ENCODE results near the gene KRT20. TPM values are rescaled to one million over a fixed set of nuclear protein-coding genes. Genes with fewer than 3 reads are reported as not detected.
A peak's percentile ranks its signal among the peaks of the same experiment; 100 is the strongest.

Gene KRT20
- total RNA-seq (100 to 1,000 TPM in 2 of 5 donors, 10 to 100 TPM in 1, not detected in 2; 72.0 to 121 (median 101) TPM), polyA plus RNA-seq (100 to 1,000 TPM in 1 of 3 donors, 1 to 10 TPM in 2; 3.9 to 370 (median 4.4) TPM)
- long read RNA-seq, donor 1, transcript KRT20-201 (8 exons, 1,737 nt) = major isoform, 19 of 19 reads
- long read RNA-seq, donor 1, partial matches to known transcripts = 0 of 19 reads
- long read RNA-seq, donor 1, other reads (novel, unspliced or antisense) = 0 of 19 reads
- long read RNA-seq, donor 2, transcript KRT20-201 (8 exons, 1,737 nt) = major isoform, 9 of 10 reads
- long read RNA-seq, donor 2, partial matches to known transcripts = 0 of 10 reads
- long read RNA-seq, donor 2, other reads (novel, unspliced or antisense) = 0 of 10 reads
- long read RNA-seq, donor 3 = 0 reads
- long read RNA-seq, donor 4, partial matches to known transcripts = 0 of 4 reads
- long read RNA-seq, donor 4, other reads (novel, unspliced or antisense) = 0 of 4 reads
- long read RNA-seq, donor 5 = 0 reads
- long read RNA-seq, donor 6, transcript KRT20-201 (8 exons, 1,737 nt) = major isoform, 8 of 9 reads
- long read RNA-seq, donor 6, partial matches to known transcripts = 0 of 9 reads
- long read RNA-seq, donor 6, other reads (novel, unspliced or antisense) = 0 of 9 reads
- long read RNA-seq, donor 7, transcript KRT20-201 (8 exons, 1,737 nt) = major isoform, 35 of 36 reads
- long read RNA-seq, donor 7, partial matches to known transcripts = 0 of 36 reads
- long read RNA-seq, donor 7, other reads (novel, unspliced or antisense) = 0 of 36 reads
- long read RNA-seq, donor 8 = 0 reads
- long read RNA-seq, donor 9 = 0 reads
- long read RNA-seq, donor 10, transcript KRT20-201 (8 exons, 1,737 nt) = major isoform, 17 of 18 reads
- long read RNA-seq, donor 10, partial matches to known transcripts = 0 of 18 reads
- long read RNA-seq, donor 10, other reads (novel, unspliced or antisense) = 0 of 18 reads

GRCh38 chr17:40884708-40885512, at the start of gene KRT20:
TSS of gene KRT20 (minus strand) at chr17:40885242. CDS start at chr17:40885185, 57 bp downstream.
- Histone ChIP-seq H3K36me3 (no peaks in the 10 kb centered on the region), H3K27ac (no peak within 1 kb of the TSS), H3K9me3 (no peaks in the 10 kb centered on the region), H3K4me3 (peak within 1 kb of the TSS in 1 of 4 donors; percentile 3), H3K27me3 (peaks cover 0 to 29% (median 0%) of the 10 kb centered on the region in 3 donors), H3K4me1 (no peaks in the 10 kb centered on the region)
- intact Hi-C loops (cut with DNase I; ENCODE audit: low total_unique reads) = no loop called here
- DNase-seq = no peak
- no peak for TF ChIP-seq POLR2A (IDR thresholded peaks at IDR 0.05)
- no peak for TF ChIP-seq EP300 (IDR thresholded peaks at IDR 0.05)
- no peak for TF ChIP-seq CTCF (IDR thresholded peaks at IDR 0.05)
- TF ChIP-seq POLR2AphosphoS5 (IDR thresholded peaks at IDR 0.05) = no peak
- 88 to 94% (median 89%) methylated on average over 21 to 23 of the region's 23 CpGs for WGBS, 5 donors

GRCh38 chr17:40932608-40933007, 47.6 kb upstream of the KRT20 start:
- WGBS, 5 donors = 54 to 96% (median 71%) methylated on average over 2 of the region's 2 CpGs
- Histone ChIP-seq H3K4me3 (no peak overlapping the region), H3K36me3 (no peaks in the 10 kb centered on the region), H3K9me3 (no peaks in the 10 kb centered on the region), H3K4me1 (peaks cover 0 to 9% (median 0%) of the 10 kb centered on the region in 4 donors), H3K27me3 (peaks cover 0 to 6% (median 0%) of the 10 kb centered on the region in 3 donors), H3K27ac (no peak overlapping the region)
- TF ChIP-seq POLR2A (IDR thresholded peaks at IDR 0.05) (no peak), CTCF (IDR thresholded peaks at IDR 0.05) (no peak), POLR2AphosphoS5 (IDR thresholded peaks at IDR 0.05) (no peak), EP300 (IDR thresholded peaks at IDR 0.05) (no peak)
- DNase-seq = no peak
- intact Hi-C loops (cut with DNase I; ENCODE audit: low total_unique reads) = no loop called here

GRCh38 chr17:40931311-40931710, 46.3 kb upstream of the KRT20 start:
- intact Hi-C loops (cut with DNase I; ENCODE audit: low total_unique reads) = no loop called here
- H3K4me3 ChIP-seq = no peak overlapping the region
- H3K4me1 ChIP-seq = no peaks in the 10 kb centered on the region
- H3K27ac ChIP-seq = no peak overlapping the region
- 53 to 72% (median 60%) methylated on average over 3 of the region's 3 CpGs for WGBS, 5 donors
- no peaks in the 10 kb centered on the region for H3K36me3 ChIP-seq
- DNase-seq = no peak
- H3K9me3 ChIP-seq = no peaks in the 10 kb centered on the region
- peaks cover 0 to 14% (median 0%) of the 10 kb centered on the region in 3 donors for H3K27me3 ChIP-seq
- TF ChIP-seq EP300 (IDR thresholded peaks at IDR 0.05) (no peak), CTCF (IDR thresholded peaks at IDR 0.05) (no peak), POLR2AphosphoS5 (IDR thresholded peaks at IDR 0.05) (no peak), POLR2A (IDR thresholded peaks at IDR 0.05) (no peak)

Measured in stomach (tissue), 19 donors.